H1 (cell line): ENCODE data around the gene PROK1. TPM values are rescaled to one million over a fixed set of nuclear protein-coding genes. Genes with fewer than 3 reads are reported as not detected.

ENCODE experiments used
- CTCF ChIA-PET: fragments of 300-600 bp; sonication (Branson Sonifier 250); formaldehyde crosslinking; loops from one replicate; lab custom pipeline; 2021; ENCODE audit not compliant: partially characterized antibody; lab: Charles Lee
- POLR2A ChIA-PET: fragments of 300-600 bp; sonication (Branson Sonifier 250); formaldehyde crosslinking; loops from one replicate; lab custom pipeline; 2021; ENCODE audit warnings: inconsistent platforms; ENCODE audit not compliant: partially characterized antibody; lab: Charles Lee
- DNase-seq, 2 experiments: peaks; one replicate each; pipeline versions ENCODE4 v3.0.0 to v3.0.0-alpha.2; 2010 to 2022; ENCODE audit warnings: low spot score in 2 of 2, low read depth in 1 of 2, mixed read lengths in 1 of 2
- FAIRE-seq: peaks from 2 replicates; lab custom pipeline; 2011; peaks lifted over from hg19 to GRCh38; lab: Jason Lieb, UNC
- H2AFZ ChIP-seq: 2 replicates; pipeline ENCODE4 v1.8.1; 2012; ENCODE audit warnings: low read length, inconsistent platforms
- H2AK5ac ChIP-seq: 2 replicates; pipeline ENCODE4 v1.6.1; 2013; ENCODE audit warnings: low read depth, low read length
- H2BK120ac ChIP-seq: replicated peaks from 2 replicates; pipeline ENCODE3; 2013; ENCODE audit warnings: low read depth, low read length, inconsistent platforms
- H2BK12ac ChIP-seq: 2 replicates; pipeline ENCODE4 v1.6.1; 2013; ENCODE audit warnings: low read depth, low read length
- H2BK15ac ChIP-seq: 2 replicates; pipeline ENCODE4 v1.6.1; 2013; ENCODE audit warnings: low read length
- H2BK20ac ChIP-seq: 2 replicates; pipeline ENCODE4 v1.6.1; 2013; ENCODE audit warnings: low read length
- H2BK5ac ChIP-seq: 2 replicates; pipeline ENCODE4 v1.6.1; 2013; ENCODE audit warnings: low read depth, low read length
- H3K14ac ChIP-seq: 2 replicates; pipeline ENCODE4 v1.6.1; 2013; ENCODE audit warnings: inconsistent platforms; ENCODE audit not compliant: insufficient read length
- H3K18ac ChIP-seq: 2 replicates; pipeline ENCODE4 v1.6.1; 2013; ENCODE audit warnings: low read length; ENCODE audit errors: extremely low read depth
- H3K23ac ChIP-seq: 2 replicates; pipeline ENCODE4 v1.6.1; 2013; ENCODE audit warnings: inconsistent platforms; ENCODE audit not compliant: insufficient read length
- H3K23me2 ChIP-seq: 2 replicates; pipeline ENCODE4 v1.6.1; 2013; ENCODE audit warnings: low read depth, low read length
- H3K27ac ChIP-seq: 2 replicates; pipeline ENCODE4 v1.6.1; 2011; ENCODE audit warnings: low read depth, low read length, inconsistent platforms
- H3K27me3 ChIP-seq, 4 experiments: replicated peaks in 1 of 4; 1 replicate in 1 of 4; 2 replicates in 3 of 4; pipeline versions ENCODE4 v1.6.1 to v1.8.1; 2011 to 2013; ENCODE audit warnings: low read length in 3 of 4, mild to moderate bottlenecking in 3 of 4, inconsistent platforms in 2 of 4, mixed read lengths in 2 of 4, moderate library complexity in 1 of 4; ENCODE audit not compliant: control insufficient read depth in 3 of 4, insufficient read depth in 3 of 4; ENCODE audit errors: extremely low read depth in 1 of 4
- H3K36me3 ChIP-seq, 4 experiments: 2 replicates each; pipeline versions ENCODE4 v1.6.1 to v1.8.1; 2011 to 2013; ENCODE audit warnings: mild to moderate bottlenecking in 4 of 4, low read length in 3 of 4, moderate library complexity in 2 of 4, control low read depth in 1 of 4, inconsistent platforms in 1 of 4; ENCODE audit not compliant: insufficient read depth in 4 of 4, control insufficient read depth in 2 of 4
- H3K4ac ChIP-seq: replicated peaks from 2 replicates; pipeline ENCODE3; 2013; ENCODE audit warnings: low read length, low read depth, mixed read lengths, inconsistent platforms; ENCODE audit not compliant: insufficient read length
- H3K4me1 ChIP-seq, 4 experiments: replicated peaks in 1 of 4; 1 replicate in 1 of 4; 2 replicates in 3 of 4; pipeline versions ENCODE4 v1.6.1 to v1.8.1; 2011 to 2013; ENCODE audit warnings: low read length in 3 of 4, inconsistent platforms in 2 of 4, mixed read lengths in 1 of 4; ENCODE audit not compliant: insufficient read depth in 4 of 4, control insufficient read depth in 3 of 4
- H3K4me2 ChIP-seq, 2 experiments: 2 replicates each; pipeline versions ENCODE4 v1.6.1 to v1.8.1; 2011 to 2013; ENCODE audit warnings: low read depth in 2 of 2, low read length in 2 of 2, control low read depth in 1 of 2, inconsistent platforms in 1 of 2, mild to moderate bottlenecking in 1 of 2; ENCODE audit not compliant: insufficient read depth in 1 of 2
- H3K4me3 ChIP-seq, 4 experiments: fragments of 200-600, 300-600 bp in 1 of 4; sonication (generic), shearing (Covaris generic), sonication (Bioruptor Twin) in 1 of 4; 2 replicates each; pipeline versions ENCODE4 v1.5.1 to v1.8.1; 2011 to 2016; ENCODE audit warnings: low read length in 4 of 4, low read depth in 3 of 4, control low read depth in 2 of 4, inconsistent platforms in 2 of 4, mild to moderate bottlenecking in 2 of 4, mixed read lengths in 1 of 4, moderate library complexity in 1 of 4; ENCODE audit not compliant: insufficient read depth in 2 of 4; ENCODE audit errors: extremely low read depth in 1 of 4
- H3K56ac ChIP-seq: replicated peaks from 2 replicates; pipeline ENCODE3; 2013; ENCODE audit warnings: low read depth, mild to moderate bottlenecking, mixed read lengths, low read length, inconsistent platforms; ENCODE audit not compliant: insufficient read length
- H3K79me1 ChIP-seq: 2 replicates; pipeline ENCODE4 v1.6.1; 2013; ENCODE audit warnings: low read depth, low read length, control low read depth
- H3K79me2 ChIP-seq, 2 experiments: 2 replicates each; pipeline versions ENCODE4 v1.6.1 to v1.8.1; 2012 to 2013; ENCODE audit warnings: low read length in 2 of 2, mild to moderate bottlenecking in 2 of 2, inconsistent platforms in 1 of 2; ENCODE audit not compliant: insufficient read depth in 2 of 2, control insufficient read depth in 1 of 2
- H3K9ac ChIP-seq, 4 experiments: replicated peaks in 1 of 4; 1 replicate in 1 of 4; 2 replicates in 3 of 4; pipeline versions ENCODE4 v1.6.1 to v1.8.1; 2011 to 2013; ENCODE audit warnings: low read depth in 3 of 4, low read length in 3 of 4, control low read depth in 2 of 4, mild to moderate bottlenecking in 2 of 4, moderate library complexity in 2 of 4, inconsistent platforms in 1 of 4; ENCODE audit errors: extremely low read depth in 1 of 4
- H3K9me3 ChIP-seq, 2 experiments: 2 replicates each; pipeline versions ENCODE4 v1.6.1 to v1.8.1; 2012 to 2013; ENCODE audit warnings: mild to moderate bottlenecking in 2 of 2, moderate library complexity in 2 of 2, control low read depth in 1 of 2, inconsistent platforms in 1 of 2, low read depth in 1 of 2, low read length in 1 of 2, mixed read lengths in 1 of 2; ENCODE audit not compliant: insufficient read depth in 2 of 2
- H4K20me1 ChIP-seq, 2 experiments: replicated peaks in 1 of 2; 2 replicates each; pipeline versions ENCODE3 to v1.8.1; 2011 to 2013; ENCODE audit warnings: inconsistent platforms in 2 of 2, low read length in 2 of 2, mild to moderate bottlenecking in 1 of 2; ENCODE audit not compliant: insufficient read depth in 2 of 2, control insufficient read depth in 1 of 2
- H4K5ac ChIP-seq: 2 replicates; pipeline ENCODE4 v1.6.1; 2013; ENCODE audit warnings: low read length, low read depth, mixed read lengths, inconsistent platforms; ENCODE audit not compliant: insufficient read length
- H4K8ac ChIP-seq: 2 replicates; pipeline ENCODE4 v1.8.0; 2013; ENCODE audit warnings: mild to moderate bottlenecking, moderate library complexity, low read length, inconsistent platforms; ENCODE audit not compliant: insufficient read depth; ENCODE audit errors: extremely low read depth
- H4K91ac ChIP-seq: replicated peaks from 2 replicates; pipeline ENCODE3; 2013; ENCODE audit warnings: low read length, mixed read lengths, inconsistent platforms; ENCODE audit not compliant: insufficient read length
- CREB1 ChIP-seq: IDR thresholded peaks from 2 replicates; pipeline ENCODE4 v1.6.1; 2012; ENCODE audit warnings: inconsistent platforms
- EZH2 ChIP-seq: fragments of 200-600 bp; sonication (generic); IDR thresholded peaks from 2 replicates; pipeline ENCODE4 v1.7.1; 2012; ENCODE audit warnings: low read depth, mild to moderate bottlenecking, moderate library complexity, low read length, inconsistent platforms; ENCODE audit not compliant: severe bottlenecking
- GTF2F1 ChIP-seq: IDR thresholded peaks from 2 replicates; pipeline ENCODE4 v1.6.1; 2012; ENCODE audit warnings: low read depth, low read length, improper control_type of control experiment, borderline replicate concordance
- HDAC2 ChIP-seq, 2 experiments: fragments of 300-600 bp in 1 of 2; sonication (generic) in 1 of 2; IDR thresholded peaks; 2 replicates each; pipeline ENCODE4 v1.6.1; 2011 to 2012; ENCODE audit warnings: low read depth in 2 of 2, low read length in 2 of 2, mild to moderate bottlenecking in 2 of 2, moderate library complexity in 2 of 2, borderline replicate concordance in 1 of 2, inconsistent platforms in 1 of 2
- HDAC6 ChIP-seq: IDR thresholded peaks from one replicate; pipeline ENCODE4 v1.7.1; 2012; ENCODE audit warnings: low read depth, mild to moderate bottlenecking, inconsistent platforms, low read length, moderate library complexity
- PHF8 ChIP-seq: fragments of 200-600 bp; sonication (generic); conservative IDR thresholded peaks from 2 replicates; pipeline ENCODE4 v1.7.1; 2012; ENCODE audit warnings: low read depth, mild to moderate bottlenecking, inconsistent platforms, low read length, moderate library complexity
- POLR2A ChIP-seq, 2 experiments: IDR thresholded peaks; 1 replicate in 1 of 2; 2 replicates in 1 of 2; pipeline ENCODE4 v1.6.1; 2011; ENCODE audit warnings: low read depth in 2 of 2, low read length in 2 of 2, mild to moderate bottlenecking in 2 of 2; ENCODE audit errors: control extremely low read depth in 1 of 2
- RNF2 ChIP-seq: fragments of 200-900, 300-1000 bp; sonication (generic); IDR thresholded peaks from 2 replicates; pipeline ENCODE4 v1.7.1; 2016; ENCODE audit warnings: borderline replicate concordance, low read depth, mild to moderate bottlenecking, antibody characterized with exemption, low read length; ENCODE audit not compliant: poor library complexity, severe bottlenecking; ENCODE audit errors: missing control alignments
- WGBS, 2 experiments: shearing (Covaris generic) in 1 of 2; methylation state at CpG; one replicate each; pipeline versions ENCODE4 v1.1.6 to v1.1.7; 2013 to 2015; ENCODE audit warnings: low lambda C conversion rate in 2 of 2, mixed read lengths in 2 of 2, inconsistent platforms in 1 of 2, low coverage in 1 of 2, missing lambda C conversion rate in 1 of 2; ENCODE audit not compliant: insufficient replicate concordance in 2 of 2, insufficient coverage in 1 of 2, insufficient read length in 1 of 2; ENCODE audit errors: extremely low coverage in 1 of 2, missing lambda C conversion rate in 1 of 2; 5-methylcytosine and 5-hydroxymethylcytosine counted together
- polyA plus RNA-seq, 7 experiments: library from polyadenylated mRNA; depleted of rRNA in 3 of 7; stranded (reverse) in 5 of 7; unstranded in 2 of 7; fragments of >200 nt in 5 of 7; fragments of 200-250 nt in 2 of 7; gene quantifications; 1 replicate in 5 of 7; 2 replicates in 1 of 7; 4 replicates in 1 of 7; pipeline versions ENCODE4 v1.2.1 to v1.2.3, GENCODE V29; 2011 to 2013; ENCODE audit warnings: missing spikeins in 2 of 7, mixed read lengths in 2 of 7
- total RNA-seq: library from RNA; stranded (reverse); fragmentation: NEBNext Ultra II Directional; extraction: Animal tissue kit (Norgen Biotek cat#: 25700); gene quantifications from 2 replicates; pipeline ENCODE4 v1.2.1, GENCODE V29; 2021

Gene PROK1
- total and polyA plus RNA-seq, 2 of the 8 experiments (the other 6 are each of a cell fraction or from before 2014, with no cell fraction given), result 0.12 TPM; not detected in 1

DNA sequence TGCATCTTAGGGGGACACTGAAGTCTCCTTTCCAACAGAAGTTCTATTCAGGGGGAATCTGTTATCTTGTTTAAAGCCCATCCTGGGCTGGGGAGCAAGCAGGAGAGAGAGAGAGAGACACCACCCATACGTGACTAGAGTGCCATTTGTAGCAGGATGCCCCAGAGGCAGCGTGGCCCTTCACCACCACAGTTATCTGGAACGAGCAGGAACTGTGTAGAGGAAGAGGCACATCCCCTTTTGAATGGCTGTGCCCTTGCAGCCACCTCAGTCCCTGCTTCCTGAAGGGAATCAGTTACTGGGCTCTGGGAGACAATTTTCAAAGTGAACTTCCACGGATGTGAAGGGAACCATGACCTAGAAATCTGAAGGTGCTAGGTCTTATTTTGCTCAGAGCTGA is 24.1 kb upstream of the PROK1 start:
- no peak for DNase-seq
- H3K27ac ChIP-seq, result no peak overlapping the region
- H3K36me3 ChIP-seq, result no peaks in the 10 kb centered on the region
- no peak overlapping the region for H3K4me3 ChIP-seq
- H4K91ac ChIP-seq, result no peak overlapping the region
- H4K20me1 ChIP-seq, result no peaks in the 10 kb centered on the region
- H3K27me3 ChIP-seq, result no peaks in the 10 kb centered on the region
- no peak overlapping the region for H3K18ac ChIP-seq
- no peak overlapping the region for H4K8ac ChIP-seq
- H3K23me2 ChIP-seq, result no peaks in the 10 kb centered on the region
- no peak overlapping the region for H3K9ac ChIP-seq
- H2BK12ac ChIP-seq, result no peak overlapping the region
- no peak overlapping the region for H2AFZ ChIP-seq
- 83% methylated on average over 4 of the region's 4 CpGs; no CpG with 5 or more reads in 1 of the 2 experiments for WGBS, 2 experiments
- H2BK15ac ChIP-seq, result no peak overlapping the region
- H3K56ac ChIP-seq, result no peak overlapping the region
- H3K4me2 ChIP-seq, result no peak overlapping the region
- no peak overlapping the region for H3K14ac ChIP-seq
- no peak overlapping the region for H2BK20ac ChIP-seq
- H3K23ac ChIP-seq, result no peak overlapping the region
- no peak overlapping the region for H4K5ac ChIP-seq
- H3K79me2 ChIP-seq, result no peaks in the 10 kb centered on the region
- no peak overlapping the region for H2BK120ac ChIP-seq
- H2AK5ac ChIP-seq, result no peak overlapping the region
- H2BK5ac ChIP-seq, result no peak overlapping the region
- ChIA-PET CTCF (interaction anchor here (0.9 to 25.2 kb wide), 3 partner anchors 16 to 224 kb away, joined by 3 to 465 read pairs (median 65); partner anchors contain the start of gene PROK1), POLR2A (no interaction called here)
- H3K4me1 ChIP-seq, result no peaks in the 10 kb centered on the region; a peak in 1 of 7 replicates
- no peak for FAIRE-seq
- no peaks in the 10 kb centered on the region for H3K79me1 ChIP-seq
- no peaks in the 10 kb centered on the region for H3K9me3 ChIP-seq
- no peak overlapping the region for H3K4ac ChIP-seq
- TF ChIP-seq POLR2A (IDR thresholded peaks at IDR 0.05; ENCODE audit: control extremely low read depth in 1 of 2, low read depth in 2 of 2, low read length in 2 of 2) (no peak), HDAC6 (no peak), EZH2 (no peak), CREB1 (no peak), HDAC2 (IDR thresholded peaks at IDR 0.05; ENCODE audit: borderline replicate concordance in 1 of 2, low read depth in 2 of 2, low read length in 2 of 2) (no peak), RNF2 (no peak), PHF8 (no peak), GTF2F1 (no peak)
